Measurements from ENCODE around the gene PCNX1. TPM values are rescaled to one million over a fixed set of nuclear protein-coding genes. Genes with fewer than 3 reads are reported as not detected.

PCNX1 gene
- total RNA-seq, 3 donors from 2014 or later, result 26.4 to 30.8 (median 28.3) TPM

DNA sequence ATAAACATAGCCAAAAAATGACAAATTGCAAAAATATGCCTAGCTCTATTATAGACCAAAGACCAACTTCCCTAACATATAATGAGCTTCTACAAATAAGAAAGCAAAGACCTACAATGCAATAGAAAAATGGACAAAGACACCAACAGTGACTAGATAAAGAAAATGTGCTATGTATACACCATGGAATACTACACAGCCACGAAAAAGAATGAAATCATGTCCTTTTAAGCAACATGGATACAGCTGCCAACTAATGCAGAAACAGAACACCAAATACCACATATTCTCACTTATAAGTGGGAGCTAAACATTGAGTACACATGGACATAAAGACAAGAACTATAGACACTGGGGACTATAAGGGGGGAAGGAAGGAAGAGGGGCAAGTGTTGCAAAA, 10.9 kb upstream of the PCNX1 start:
- Mint-ChIP-seq H3K36me3 (ENCODE audit: insufficient read depth) (no peaks in the 10 kb centered on the region), H3K27me3 (ENCODE audit: low read depth) (no peaks in the 10 kb centered on the region), H3K4me3 (no peak overlapping the region), H3K4me1 (ENCODE audit: low read depth) (peaks cover 52% of the 10 kb centered on the region), H3K9me3 (no peaks in the 10 kb centered on the region)
- DNase-seq (no peak), ATAC-seq (no peak)

DNA sequence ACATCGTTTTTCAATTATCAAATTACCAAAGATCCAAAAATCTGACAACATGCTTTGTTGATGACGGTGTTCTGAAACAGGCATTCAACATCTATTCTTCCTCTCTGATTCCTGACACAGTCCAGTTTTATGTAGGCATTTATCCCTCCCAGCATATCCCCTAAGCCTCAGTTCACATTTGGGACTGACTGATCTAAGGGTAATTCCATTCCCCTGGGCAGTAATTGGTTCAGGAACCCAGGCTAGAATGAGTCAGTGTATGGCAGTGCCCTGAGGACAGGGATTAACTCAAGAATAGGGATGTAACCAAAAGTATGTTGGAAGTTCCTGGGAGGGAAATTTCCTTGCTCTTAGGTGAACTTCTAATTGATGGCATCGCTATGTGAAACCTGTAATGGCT, 10.3 kb upstream of the PCNX1 start:
- H3K36me3 Mint-ChIP-seq (ENCODE audit: insufficient read depth), result no peaks in the 10 kb centered on the region
- H3K9me3 Mint-ChIP-seq, result no peaks in the 10 kb centered on the region
- H3K4me3 Mint-ChIP-seq, result no peak overlapping the region
- ATAC-seq (no peak), DNase-seq (no peak)
- H3K4me1 Mint-ChIP-seq (ENCODE audit: low read depth), result peaks cover 50% of the 10 kb centered on the region
- H3K27me3 Mint-ChIP-seq (ENCODE audit: low read depth), result no peaks in the 10 kb centered on the region

DNA sequence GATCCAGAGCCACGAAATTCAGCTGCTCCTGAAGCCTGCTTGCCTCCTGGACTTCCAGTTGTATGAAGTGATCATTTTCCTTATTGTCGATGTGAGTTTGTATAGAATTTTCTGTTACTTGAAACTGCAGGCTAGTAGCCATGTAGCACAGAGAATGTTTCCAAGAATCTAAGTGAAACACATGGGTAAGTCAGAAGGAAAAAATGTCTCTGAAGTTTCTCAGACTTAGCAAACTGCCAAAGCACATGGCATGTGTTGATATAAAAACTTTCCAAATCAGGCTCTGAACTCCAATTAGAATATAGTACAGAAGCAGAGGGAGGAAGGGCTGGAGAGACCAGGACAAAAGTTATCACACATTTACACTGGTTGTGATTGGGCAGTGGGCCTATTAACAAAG, 9.8 kb upstream of the PCNX1 start:
- ATAC-seq (no peak), DNase-seq (no peak)
- peaks cover 51% of the 10 kb centered on the region for H3K4me1 Mint-ChIP-seq (ENCODE audit: low read depth)
- no peaks in the 10 kb centered on the region for H3K9me3 Mint-ChIP-seq
- H3K4me3 Mint-ChIP-seq, result no peak overlapping the region
- H3K27me3 Mint-ChIP-seq (ENCODE audit: low read depth), result no peaks in the 10 kb centered on the region
- no peaks in the 10 kb centered on the region for H3K36me3 Mint-ChIP-seq (ENCODE audit: insufficient read depth)

DNA sequence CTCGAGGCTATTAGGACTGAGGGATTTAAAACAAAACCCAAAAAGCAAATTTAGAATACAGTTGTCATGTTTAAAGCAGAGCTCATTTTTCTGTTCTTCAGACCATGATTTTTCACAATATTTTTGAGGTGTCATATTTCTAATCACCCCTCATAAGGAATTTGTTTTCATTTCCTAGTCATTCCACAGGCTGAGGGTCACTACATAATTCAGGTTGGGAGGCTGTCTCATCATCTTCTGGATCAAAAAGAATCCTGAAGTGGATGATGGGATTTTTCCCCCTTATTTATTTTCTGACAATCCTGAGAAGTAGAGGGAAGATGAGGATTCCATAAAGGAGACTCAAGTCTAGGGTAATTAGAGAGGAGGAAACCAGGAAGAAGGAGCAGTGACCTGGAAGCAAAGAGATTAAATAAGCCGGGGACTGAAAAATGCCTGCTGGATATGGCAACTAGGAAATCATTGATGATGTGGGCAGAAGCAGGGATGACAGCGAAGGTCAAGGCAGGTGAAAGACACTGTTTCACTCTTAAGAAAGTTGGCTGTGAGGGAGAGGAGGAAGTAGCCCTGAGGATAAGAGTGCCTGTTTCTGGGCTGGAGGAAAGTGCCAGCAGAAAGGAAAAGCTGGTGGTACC, 9.0 kb upstream of the PCNX1 start:
- Mint-ChIP-seq H3K4me1 (ENCODE audit: low read depth) (peaks cover 48% of the 10 kb centered on the region), H3K27me3 (ENCODE audit: low read depth) (no peaks in the 10 kb centered on the region), H3K9me3 (no peaks in the 10 kb centered on the region), H3K4me3 (no peak overlapping the region), H3K36me3 (ENCODE audit: insufficient read depth) (no peaks in the 10 kb centered on the region)
- ATAC-seq (no peak), DNase-seq (no peak)

DNA sequence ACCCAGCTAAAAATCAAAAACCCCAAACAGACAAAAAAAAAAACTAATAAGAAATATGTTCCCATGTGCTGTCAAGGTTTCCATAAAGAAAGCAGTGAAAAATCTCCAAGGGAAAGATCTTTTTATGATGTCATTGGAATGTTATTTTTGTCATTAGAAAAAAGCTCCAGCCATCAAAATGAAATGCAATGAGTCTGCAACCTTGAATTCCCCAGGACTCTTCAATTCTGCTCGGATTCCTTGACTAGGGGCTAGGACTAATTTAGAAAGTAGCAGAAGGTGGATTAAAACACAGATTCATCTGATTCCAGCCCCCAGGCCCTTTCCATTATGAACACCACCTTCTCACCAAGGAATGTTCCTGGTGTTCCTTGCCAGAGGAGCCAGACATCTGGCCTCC, 6.0 kb upstream of the PCNX1 start:
- ATAC-seq, result no peak

DNA sequence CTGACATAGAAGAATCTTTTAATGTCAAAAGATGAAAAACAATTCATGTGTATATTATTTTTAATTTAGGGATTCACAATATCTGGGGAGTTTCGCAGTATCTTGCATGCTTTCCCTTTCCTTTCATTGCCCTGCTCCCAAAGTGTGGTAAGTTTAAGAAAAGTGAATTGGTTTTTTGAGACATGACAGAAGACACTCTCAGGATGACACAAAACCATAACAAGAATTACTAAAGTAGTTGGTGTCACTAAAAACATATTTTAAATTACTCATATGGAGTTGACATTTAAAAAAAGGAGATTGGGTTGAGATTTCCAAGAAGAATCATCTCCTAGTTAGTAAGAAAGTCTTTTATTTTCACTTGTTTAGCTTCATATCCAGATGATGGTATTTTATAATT, 5.1 kb upstream of the PCNX1 start:
- DNase-seq, result no peak
- ATAC-seq, result peak; percentile 30 to 36
- H3K4me3 Mint-ChIP-seq, result no peak overlapping the region
- H3K9me3 Mint-ChIP-seq, result no peaks in the 10 kb centered on the region
- no peaks in the 10 kb centered on the region for H3K36me3 Mint-ChIP-seq (ENCODE audit: insufficient read depth)
- H3K4me1 Mint-ChIP-seq (ENCODE audit: low read depth), result peaks cover 54% of the 10 kb centered on the region
- H3K27me3 Mint-ChIP-seq (ENCODE audit: low read depth), result no peaks in the 10 kb centered on the region

More for the DNA sequence above, 6.0 kb upstream of the PCNX1 start:
- Mint-ChIP-seq H3K9me3 (no peaks in the 10 kb centered on the region), H3K4me3 (no peak overlapping the region), H3K27me3 (ENCODE audit: low read depth) (no peaks in the 10 kb centered on the region), H3K36me3 (ENCODE audit: insufficient read depth) (no peaks in the 10 kb centered on the region), H3K4me1 (ENCODE audit: low read depth) (peaks cover 48% of the 10 kb centered on the region)
- DNase-seq, result no peak

DNA sequence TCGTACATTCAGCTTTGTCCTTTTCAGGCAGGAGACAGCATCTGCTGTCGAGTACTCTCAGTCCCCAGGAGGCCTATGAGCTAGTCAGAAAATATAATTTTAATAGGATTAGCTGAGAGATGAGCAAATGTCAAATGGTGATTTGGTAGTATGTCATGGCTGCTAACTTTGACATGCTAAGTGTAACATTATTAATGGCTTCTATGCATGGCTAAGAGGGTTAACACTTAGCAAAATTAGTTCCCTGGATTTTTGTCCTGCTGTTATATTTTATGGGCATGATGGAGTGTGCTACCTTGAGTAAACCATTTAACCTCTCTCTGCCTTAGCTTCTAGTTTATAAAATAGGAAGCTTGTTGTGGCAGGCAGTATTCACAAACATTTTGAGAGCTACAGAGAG, 2.9 kb upstream of the PCNX1 start:
- Mint-ChIP-seq H3K4me3 (no peak overlapping the region), H3K36me3 (ENCODE audit: insufficient read depth) (no peaks in the 10 kb centered on the region), H3K27me3 (ENCODE audit: low read depth) (no peaks in the 10 kb centered on the region), H3K9me3 (no peaks in the 10 kb centered on the region), H3K4me1 (ENCODE audit: low read depth) (peaks cover 54% of the 10 kb centered on the region)
- DNase-seq (no peak), ATAC-seq (no peak)

DNA sequence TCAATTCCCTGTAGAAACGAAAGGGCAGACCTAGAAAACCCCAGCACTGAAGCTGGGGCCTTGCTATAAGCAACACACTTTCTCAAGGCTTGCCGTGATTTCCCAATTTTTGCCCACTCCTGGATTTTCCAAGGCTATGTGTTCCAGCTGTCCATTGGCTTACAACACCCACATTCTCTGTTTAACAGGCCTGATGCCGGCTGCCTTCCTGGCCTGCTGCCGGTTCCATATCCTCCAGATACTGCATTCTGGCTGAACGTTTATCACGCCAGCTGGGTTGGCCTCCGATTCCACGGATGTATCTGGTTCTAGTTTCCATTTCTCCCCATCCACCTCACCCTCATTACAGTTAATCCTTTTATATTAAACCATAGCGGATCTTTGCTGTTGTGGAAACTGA, 2.0 kb upstream of the PCNX1 start:
- ATAC-seq (no peak), DNase-seq (no peak)
- Mint-ChIP-seq H3K27me3 (ENCODE audit: low read depth) (no peaks in the 10 kb centered on the region), H3K9me3 (no peaks in the 10 kb centered on the region), H3K4me3 (no peak overlapping the region), H3K4me1 (ENCODE audit: low read depth) (peaks cover 61% of the 10 kb centered on the region), H3K36me3 (ENCODE audit: insufficient read depth) (peaks cover 1% of the 10 kb centered on the region)

DNA sequence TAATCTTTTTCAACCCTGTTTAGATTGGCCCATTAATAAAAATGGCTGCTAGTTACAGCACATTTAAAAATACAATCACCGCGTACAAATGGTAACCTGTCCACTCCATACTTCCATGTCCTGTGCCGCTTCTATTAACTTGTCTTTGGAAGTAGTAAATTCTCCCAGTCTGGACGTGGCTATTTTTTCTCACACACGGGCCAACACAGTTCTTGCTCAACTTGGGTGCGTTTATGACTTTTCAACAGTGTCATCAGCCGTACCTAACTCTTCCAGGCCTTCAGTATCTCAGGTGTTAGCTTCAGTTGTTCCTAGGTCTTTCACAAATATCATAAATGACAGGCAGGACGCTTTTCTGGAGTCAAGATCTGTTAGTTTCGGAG, 475 bp upstream of the PCNX1 start:
- ATAC-seq (peak in 1 of 2 donors; percentile 1), DNase-seq (no peak)
- Mint-ChIP-seq H3K4me1 (ENCODE audit: low read depth) (peaks cover 70% of the 10 kb centered on the region), H3K4me3 (peak overlapping the region; percentile 91), H3K36me3 (ENCODE audit: insufficient read depth) (peaks cover 4% of the 10 kb centered on the region), H3K9me3 (no peaks in the 10 kb centered on the region), H3K27me3 (ENCODE audit: low read depth) (no peaks in the 10 kb centered on the region)

DNA sequence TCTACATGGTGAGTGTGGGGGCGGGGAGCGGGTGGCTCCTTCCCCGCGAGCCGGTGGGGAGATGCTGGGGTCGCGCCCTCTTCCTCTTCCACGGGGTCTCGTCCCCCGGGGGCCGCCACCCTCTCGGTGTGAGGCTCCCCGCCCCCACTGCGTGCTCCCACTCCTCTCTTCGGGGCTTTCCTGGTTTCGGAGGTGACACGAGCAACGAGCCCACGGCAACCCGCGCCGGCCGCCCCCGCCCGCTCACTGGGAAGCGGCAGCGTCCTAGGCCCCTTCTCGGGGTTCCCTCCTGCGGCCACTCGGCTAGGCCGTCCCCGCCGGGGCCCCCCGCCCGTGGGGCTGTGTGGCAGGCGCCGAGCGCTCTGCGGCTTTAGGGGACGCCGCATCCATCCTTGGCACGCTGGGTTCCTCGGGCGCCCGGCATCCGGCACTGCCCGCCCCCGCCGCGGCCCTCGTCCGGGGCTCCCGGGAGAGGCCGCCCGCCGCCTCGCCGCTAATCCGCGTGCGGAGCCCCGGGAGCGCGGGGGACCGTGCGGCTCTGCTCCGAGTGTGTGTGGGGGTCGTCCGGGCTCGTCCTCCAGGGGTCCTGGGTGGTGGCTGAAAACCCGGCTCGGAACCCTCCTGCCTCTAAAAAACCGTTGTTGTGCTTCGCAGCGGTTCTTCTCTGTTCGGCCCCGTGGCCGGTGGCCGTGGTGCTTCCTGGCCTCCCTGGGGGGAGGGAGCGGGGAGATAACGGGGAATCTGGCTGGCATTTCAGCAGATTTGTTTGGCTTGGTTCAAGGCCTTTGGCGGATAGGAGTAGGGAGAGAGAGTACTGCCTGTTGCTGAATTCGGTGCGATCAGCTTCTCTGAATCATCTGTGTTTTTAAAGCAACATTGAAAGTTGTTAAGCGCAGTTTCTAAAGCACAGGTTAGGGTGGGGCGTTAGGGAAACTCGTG, 1.0 kb downstream of the PCNX1 start:
- H3K36me3 Mint-ChIP-seq (ENCODE audit: insufficient read depth), result peaks cover 4% of the 10 kb centered on the region
- H3K27me3 Mint-ChIP-seq (ENCODE audit: low read depth), result no peaks in the 10 kb centered on the region
- peak; percentile 44 to 46 for ATAC-seq
- no peaks in the 10 kb centered on the region for H3K9me3 Mint-ChIP-seq
- peaks cover 75% of the 10 kb centered on the region for H3K4me1 Mint-ChIP-seq (ENCODE audit: low read depth)
- peak; percentile 56 for DNase-seq
- peak overlapping the region; percentile 94 for H3K4me3 Mint-ChIP-seq

DNA sequence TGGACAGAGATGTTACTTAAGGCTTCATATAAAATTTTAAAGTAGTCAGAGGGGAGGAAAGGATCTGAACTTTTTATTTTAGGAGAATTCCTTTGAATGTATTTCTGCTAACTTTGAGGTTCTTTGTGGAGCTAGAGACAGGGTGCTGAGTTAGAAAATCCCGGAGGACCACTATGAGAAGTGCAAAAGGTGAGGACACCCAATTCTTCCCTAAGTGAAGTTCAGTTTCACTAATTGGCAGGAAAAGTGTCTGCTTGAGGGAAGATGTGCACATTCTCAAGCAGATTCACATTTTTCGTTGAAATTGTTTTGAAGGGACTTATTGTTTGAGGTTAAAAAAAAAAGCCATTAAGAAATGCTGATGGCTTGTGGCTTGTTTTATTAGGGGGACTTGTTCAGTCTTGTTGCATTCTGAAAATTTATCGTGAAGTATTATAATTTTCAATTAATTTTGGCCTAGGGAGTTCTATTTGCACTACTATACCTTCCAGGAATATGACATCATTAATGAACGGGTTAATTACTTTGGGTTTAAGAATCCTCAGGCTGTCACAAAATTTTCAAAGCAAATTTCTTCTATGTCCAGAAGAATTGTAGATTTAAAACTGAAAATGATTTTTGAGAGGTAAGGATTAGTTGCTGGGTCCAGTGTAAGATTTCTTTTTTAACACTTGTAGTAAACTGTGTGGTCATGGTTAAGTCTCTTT, 1.8 kb downstream of the PCNX1 start:
- peaks cover 67% of the 10 kb centered on the region for H3K4me1 Mint-ChIP-seq (ENCODE audit: low read depth)
- H3K27me3 Mint-ChIP-seq (ENCODE audit: low read depth), result no peaks in the 10 kb centered on the region
- no peak for DNase-seq
- no peak for ATAC-seq
- H3K4me3 Mint-ChIP-seq, result peak overlapping the region; percentile 94
- peaks cover 4% of the 10 kb centered on the region for H3K36me3 Mint-ChIP-seq (ENCODE audit: insufficient read depth)
- no peaks in the 10 kb centered on the region for H3K9me3 Mint-ChIP-seq

DNA sequence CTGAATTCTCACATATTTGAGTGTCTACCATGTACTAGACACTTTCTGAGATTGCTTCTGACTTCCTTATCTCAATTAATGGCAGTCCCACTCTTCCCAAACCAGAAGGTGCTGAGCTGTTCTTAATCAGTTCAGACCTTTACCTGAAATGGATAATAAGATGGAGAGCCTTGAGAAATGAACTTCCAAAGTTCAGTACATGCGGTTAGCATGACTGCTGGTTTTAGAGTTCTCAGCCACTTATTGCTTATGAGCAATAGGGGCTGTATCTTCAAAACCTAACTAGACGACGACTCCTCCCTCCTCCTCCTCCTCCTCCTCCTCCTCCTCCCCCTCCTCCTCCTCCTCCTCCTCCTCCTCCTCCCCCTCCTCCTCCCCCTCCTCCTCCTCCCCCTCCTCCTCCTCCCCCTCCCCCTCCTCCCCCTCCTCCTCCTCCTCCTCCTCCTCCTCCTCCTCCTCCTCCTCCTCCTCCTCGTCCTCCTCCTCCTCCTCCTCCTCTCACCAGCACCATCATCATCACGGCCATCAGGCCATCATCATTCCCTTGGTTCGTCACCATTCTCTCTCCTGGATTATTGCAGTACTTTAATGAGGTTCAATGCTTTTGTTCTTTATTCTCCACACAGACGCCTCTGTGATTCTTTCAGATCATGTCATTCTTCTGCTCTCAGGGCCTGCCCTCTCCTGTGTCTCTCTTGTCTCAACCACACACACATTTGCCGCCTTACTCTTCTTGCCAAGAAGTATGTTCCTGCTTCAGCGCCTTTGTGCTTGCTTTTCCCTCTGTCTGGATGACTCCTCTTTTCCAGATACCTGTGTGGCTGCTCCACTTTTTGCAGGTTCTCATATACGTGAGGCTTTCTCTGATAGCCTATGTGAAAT, 2.7 kb downstream of the PCNX1 start:
- no peaks in the 10 kb centered on the region for H3K9me3 Mint-ChIP-seq
- peaks cover 68% of the 10 kb centered on the region for H3K4me1 Mint-ChIP-seq (ENCODE audit: low read depth)
- peaks cover 5% of the 10 kb centered on the region for H3K36me3 Mint-ChIP-seq (ENCODE audit: insufficient read depth)
- DNase-seq (no peak), ATAC-seq (no peak)
- H3K4me3 Mint-ChIP-seq, result peak overlapping the region; percentile 94
- H3K27me3 Mint-ChIP-seq (ENCODE audit: low read depth), result no peaks in the 10 kb centered on the region

DNA sequence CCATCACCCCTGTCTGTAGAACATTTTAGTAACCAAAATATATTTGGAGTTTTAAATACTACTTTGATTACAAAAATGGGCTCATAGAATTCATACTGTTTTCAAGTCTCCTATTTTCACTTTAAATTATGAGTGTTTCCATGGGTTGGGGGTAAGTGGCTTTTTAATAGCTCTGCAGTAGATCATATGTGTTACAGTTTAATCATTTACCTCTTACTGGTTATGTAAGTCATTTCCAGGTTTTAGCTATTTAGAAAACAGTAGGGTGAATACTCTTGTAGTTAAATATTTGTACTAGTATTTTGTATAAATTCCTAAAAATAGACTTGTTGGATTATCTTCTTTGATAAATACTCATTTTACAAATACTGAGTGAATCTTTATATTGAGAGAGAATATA, 8.2 kb downstream of the PCNX1 start:
- H3K36me3 Mint-ChIP-seq (ENCODE audit: insufficient read depth), result peaks cover 16% of the 10 kb centered on the region
- ATAC-seq, result no peak
- no peak for DNase-seq
- H3K4me1 Mint-ChIP-seq (ENCODE audit: low read depth), result peaks cover 82% of the 10 kb centered on the region
- no peak overlapping the region for H3K4me3 Mint-ChIP-seq
- H3K9me3 Mint-ChIP-seq, result peaks cover 4% of the 10 kb centered on the region
- no peaks in the 10 kb centered on the region for H3K27me3 Mint-ChIP-seq (ENCODE audit: low read depth)

DNA sequence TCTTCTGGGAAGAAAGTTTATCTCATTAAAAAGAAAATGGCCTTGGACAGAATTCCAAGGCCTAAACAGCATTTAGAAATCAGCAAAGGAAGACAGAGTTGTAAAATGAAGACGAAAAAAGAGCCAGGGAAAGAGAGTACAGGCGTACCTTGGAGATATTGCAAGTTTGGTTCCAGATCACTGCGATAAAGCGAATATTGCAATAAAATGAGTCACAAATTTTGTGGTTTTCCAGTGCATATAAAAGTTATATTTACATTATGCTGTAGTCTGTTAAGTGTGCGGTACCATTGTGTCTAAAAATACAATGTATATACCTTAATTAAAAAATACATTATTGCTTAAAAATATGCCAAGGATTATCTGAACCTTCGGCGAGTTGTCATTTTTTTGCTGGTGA, 9.0 kb downstream of the PCNX1 start:
- Mint-ChIP-seq H3K4me1 (ENCODE audit: low read depth) (peaks cover 82% of the 10 kb centered on the region), H3K27me3 (ENCODE audit: low read depth) (no peaks in the 10 kb centered on the region), H3K4me3 (peak overlapping the region; percentile 47), H3K36me3 (ENCODE audit: insufficient read depth) (peaks cover 16% of the 10 kb centered on the region), H3K9me3 (peaks cover 4% of the 10 kb centered on the region)
- ATAC-seq (no peak), DNase-seq (no peak)
